ENCODE results near the gene NHLRC2. TPM values are rescaled to one million over a fixed set of nuclear protein-coding genes. Genes with fewer than 3 reads are reported as not detected.

The NHLRC2 gene
- total and polyA plus RNA-seq, 4 donors = 11.5 to 32.8 (median 18.0) TPM

DNA sequence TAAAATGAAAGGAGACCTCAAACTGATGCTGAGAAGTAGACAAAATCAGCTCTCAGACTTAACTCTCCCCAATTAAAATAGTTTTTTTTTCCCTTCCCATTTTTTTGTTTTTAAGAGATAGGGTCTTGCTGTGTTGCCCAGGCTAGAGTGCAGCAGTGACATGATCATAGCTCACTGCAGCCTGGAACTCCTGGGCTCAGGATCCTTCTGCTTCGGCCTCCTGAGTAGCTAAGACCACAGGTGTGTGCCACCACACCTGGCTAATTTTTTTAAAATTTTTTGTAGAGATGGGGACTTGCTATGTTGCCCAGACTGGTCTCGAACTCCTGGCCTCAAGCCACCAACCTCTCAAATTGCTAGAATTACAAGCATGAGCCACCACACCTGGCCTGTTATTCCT, 61.1 kb downstream of the NHLRC2 start:
- Histone ChIP-seq H3K9me3 (ENCODE audit: control insufficient read depth, insufficient read depth, low read length) (no peaks in the 10 kb centered on the region), H3K4me1 (ENCODE audit: control insufficient read depth, insufficient read depth, low read length) (no peaks in the 10 kb centered on the region), H3K27ac (ENCODE audit: low read depth, low read length) (no peak overlapping the region), H3K27me3 (ENCODE audit: control insufficient read depth, insufficient read depth, low read length) (no peaks in the 10 kb centered on the region), H3K4me3 (ENCODE audit: low read depth, low read length) (no peak overlapping the region), H3K36me3 (ENCODE audit: control insufficient read depth, insufficient read depth, low read length) (peaks cover 4% of the 10 kb centered on the region)
- no peak for DNase-seq (ENCODE audit: low read depth in 4 of 6, low spot score in 6 of 6)
- WGBS (ENCODE audit: insufficient coverage) = 100% methylated on average over 1 of the region's 2 CpGs

GRCh38 chr10:113916053-113916452, 61.6 kb downstream of the NHLRC2 start:
- Histone ChIP-seq H3K4me3 (ENCODE audit: low read depth, low read length) (no peak overlapping the region), H3K27me3 (ENCODE audit: control insufficient read depth, insufficient read depth, low read length) (no peaks in the 10 kb centered on the region), H3K27ac (ENCODE audit: low read depth, low read length) (no peak overlapping the region), H3K36me3 (ENCODE audit: control insufficient read depth, insufficient read depth, low read length) (peaks cover 4% of the 10 kb centered on the region), H3K4me1 (ENCODE audit: control insufficient read depth, insufficient read depth, low read length) (no peaks in the 10 kb centered on the region), H3K9me3 (ENCODE audit: control insufficient read depth, insufficient read depth, low read length) (no peaks in the 10 kb centered on the region)
- no CpG with 5 or more reads among the region's 2 CpGs for WGBS (ENCODE audit: insufficient coverage)
- no peak for DNase-seq (ENCODE audit: low read depth in 4 of 6, low spot score in 6 of 6)

DNA sequence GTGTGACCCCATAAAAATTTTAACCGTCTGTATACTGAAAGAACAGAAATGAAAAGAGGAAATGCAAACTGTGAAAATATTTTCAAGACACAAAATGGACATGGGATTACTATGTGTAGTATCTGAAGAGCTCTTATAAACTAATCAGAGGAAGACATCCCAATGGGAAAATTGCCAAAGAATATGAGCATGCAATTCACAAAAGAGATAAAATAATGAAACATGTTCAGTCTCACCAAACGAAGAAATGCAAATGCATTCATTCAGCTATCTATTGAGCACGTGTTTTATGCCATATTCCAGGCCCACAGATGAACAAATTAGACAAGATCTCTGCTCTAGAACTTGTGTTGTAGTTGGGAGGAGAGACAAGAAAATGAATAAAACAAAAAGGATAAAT, 63.2 kb downstream of the NHLRC2 start:
- no peaks in the 10 kb centered on the region for H3K9me3 ChIP-seq (ENCODE audit: control insufficient read depth, insufficient read depth, low read length)
- peaks cover 4% of the 10 kb centered on the region for H3K36me3 ChIP-seq (ENCODE audit: control insufficient read depth, insufficient read depth, low read length)
- no peaks in the 10 kb centered on the region for H3K27me3 ChIP-seq (ENCODE audit: control insufficient read depth, insufficient read depth, low read length)
- no peak for DNase-seq (ENCODE audit: low read depth in 4 of 6, low spot score in 6 of 6)
- H3K4me3 ChIP-seq (ENCODE audit: low read depth, low read length) = no peak overlapping the region
- WGBS (ENCODE audit: insufficient coverage) = no CpG with 5 or more reads among the region's 3 CpGs
- H3K4me1 ChIP-seq (ENCODE audit: control insufficient read depth, insufficient read depth, low read length) = no peaks in the 10 kb centered on the region
- H3K27ac ChIP-seq (ENCODE audit: low read depth, low read length) = no peak overlapping the region

DNA sequence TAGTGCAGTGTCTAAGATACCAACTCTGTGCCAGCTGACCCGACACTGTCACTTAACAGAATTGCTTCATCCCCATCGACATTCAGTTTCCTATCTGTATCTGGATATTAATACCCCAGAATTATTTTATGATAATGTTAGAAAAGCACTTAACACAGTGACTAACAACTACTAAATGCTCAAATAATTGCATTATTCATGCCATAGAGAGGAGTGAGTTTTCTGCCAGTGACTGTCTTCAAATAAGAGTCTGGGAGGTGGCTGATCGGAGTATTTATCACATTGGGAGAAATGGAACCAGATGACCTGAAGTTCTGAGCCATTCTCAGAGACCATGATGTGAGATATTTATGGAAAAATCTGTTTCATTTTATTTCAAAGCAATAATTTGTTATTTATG, 65.7 kb downstream of the NHLRC2 start:
- Histone ChIP-seq H3K4me3 (ENCODE audit: low read depth, low read length) (no peak overlapping the region), H3K4me1 (ENCODE audit: control insufficient read depth, insufficient read depth, low read length) (no peaks in the 10 kb centered on the region), H3K36me3 (ENCODE audit: control insufficient read depth, insufficient read depth, low read length) (no peaks in the 10 kb centered on the region), H3K27ac (ENCODE audit: low read depth, low read length) (no peak overlapping the region), H3K27me3 (ENCODE audit: control insufficient read depth, insufficient read depth, low read length) (no peaks in the 10 kb centered on the region), H3K9me3 (ENCODE audit: control insufficient read depth, insufficient read depth, low read length) (peaks cover 3% of the 10 kb centered on the region)
- no CpG with 5 or more reads among the region's 3 CpGs for WGBS (ENCODE audit: insufficient coverage)
- no peak for DNase-seq (ENCODE audit: low read depth in 4 of 6, low spot score in 6 of 6)

DNA sequence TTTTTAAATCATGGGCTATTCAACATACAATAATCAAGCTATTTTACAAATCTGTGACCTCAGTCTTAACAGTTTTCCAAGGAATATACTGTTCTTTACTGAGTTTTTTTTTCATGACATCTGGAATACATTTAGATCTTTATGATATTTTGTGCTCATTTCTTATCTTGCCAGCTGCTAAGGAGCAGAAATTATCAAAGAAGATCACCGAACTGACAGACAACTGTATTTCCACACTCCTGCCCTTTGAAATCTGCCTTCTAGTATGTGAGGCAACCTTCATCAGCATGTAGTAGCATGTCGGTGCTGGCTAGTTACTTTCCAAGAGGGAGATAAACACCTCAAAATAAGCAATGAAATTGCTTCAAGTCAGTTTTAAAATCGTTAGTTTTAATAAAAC, 66.4 kb downstream of the NHLRC2 start:
- no CpG with 5 or more reads among the region's 3 CpGs for WGBS (ENCODE audit: insufficient coverage)

DNA sequence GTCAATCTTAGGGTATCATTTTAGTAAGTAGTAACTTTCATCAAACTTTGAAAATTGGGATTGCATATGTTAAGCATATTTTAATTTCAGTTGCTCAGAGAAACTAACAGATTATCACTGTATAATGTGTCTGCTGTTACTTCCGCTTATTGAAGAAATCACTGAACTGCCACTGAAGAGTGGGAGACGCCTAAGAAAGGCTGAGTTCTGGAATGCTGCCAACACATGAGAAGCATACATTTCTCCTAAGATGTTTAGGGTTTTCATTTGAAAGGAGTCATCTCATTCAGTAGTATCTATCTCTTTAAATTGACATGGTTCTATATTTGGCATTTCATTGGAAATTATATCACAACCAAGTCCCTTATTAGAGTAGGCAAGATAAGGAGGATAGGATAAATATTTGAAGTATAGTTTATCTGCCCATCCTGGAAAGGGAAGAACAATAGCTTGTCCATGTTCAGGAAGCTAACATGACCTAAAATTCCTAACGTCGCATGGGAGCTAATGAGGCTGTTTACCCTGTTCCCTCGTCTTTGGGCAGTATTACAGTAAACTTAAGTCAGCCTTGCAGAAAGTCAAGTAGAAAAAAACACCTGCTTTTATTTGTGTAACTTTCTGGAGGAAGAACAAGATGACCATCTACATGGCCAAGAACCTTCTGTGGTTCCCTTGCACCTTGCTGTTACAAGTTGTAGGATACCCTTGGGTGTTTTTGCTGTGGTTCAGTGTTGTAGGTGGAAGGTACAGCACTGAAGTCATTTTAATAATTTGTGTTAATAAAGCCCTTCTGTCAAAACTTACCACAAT, 67.3 kb downstream of the NHLRC2 start:
- DNase-seq (ENCODE audit: low read depth in 4 of 6, low spot score in 6 of 6) = peak in 2 of 6 donors; percentile 18 to 21

More for the DNA sequence above, 66.4 kb downstream of the NHLRC2 start:
- Histone ChIP-seq H3K4me1 (ENCODE audit: control insufficient read depth, insufficient read depth, low read length) (no peaks in the 10 kb centered on the region), H3K9me3 (ENCODE audit: control insufficient read depth, insufficient read depth, low read length) (peaks cover 3% of the 10 kb centered on the region), H3K36me3 (ENCODE audit: control insufficient read depth, insufficient read depth, low read length) (no peaks in the 10 kb centered on the region), H3K27ac (ENCODE audit: low read depth, low read length) (no peak overlapping the region), H3K4me3 (ENCODE audit: low read depth, low read length) (no peak overlapping the region), H3K27me3 (ENCODE audit: control insufficient read depth, insufficient read depth, low read length) (no peaks in the 10 kb centered on the region)
- DNase-seq (ENCODE audit: low read depth in 4 of 6, low spot score in 6 of 6) = no peak

GRCh38 chr10:113922787-113923570, 68.5 kb downstream of the NHLRC2 start:
- H3K4me3 ChIP-seq (ENCODE audit: low read depth, low read length) = no peak overlapping the region
- no peaks in the 10 kb centered on the region for H3K27me3 ChIP-seq (ENCODE audit: control insufficient read depth, insufficient read depth, low read length)
- no peak overlapping the region for H3K27ac ChIP-seq (ENCODE audit: low read depth, low read length)
- 33% methylated on average over 6 of the region's 8 CpGs for WGBS (ENCODE audit: insufficient coverage)
- H3K4me1 ChIP-seq (ENCODE audit: control insufficient read depth, insufficient read depth, low read length) = no peaks in the 10 kb centered on the region
- H3K36me3 ChIP-seq (ENCODE audit: control insufficient read depth, insufficient read depth, low read length) = no peaks in the 10 kb centered on the region
- no peak for DNase-seq (ENCODE audit: low read depth in 4 of 6, low spot score in 6 of 6)
- peaks cover 3% of the 10 kb centered on the region for H3K9me3 ChIP-seq (ENCODE audit: control insufficient read depth, insufficient read depth, low read length)

More for the DNA sequence above, 67.3 kb downstream of the NHLRC2 start:
- H3K9me3 ChIP-seq (ENCODE audit: control insufficient read depth, insufficient read depth, low read length) = peaks cover 3% of the 10 kb centered on the region
- no peak overlapping the region for H3K27ac ChIP-seq (ENCODE audit: low read depth, low read length)
- H3K36me3 ChIP-seq (ENCODE audit: control insufficient read depth, insufficient read depth, low read length) = no peaks in the 10 kb centered on the region
- no peak overlapping the region for H3K4me3 ChIP-seq (ENCODE audit: low read depth, low read length)
- H3K4me1 ChIP-seq (ENCODE audit: control insufficient read depth, insufficient read depth, low read length) = no peaks in the 10 kb centered on the region
- WGBS (ENCODE audit: insufficient coverage) = 72% methylated on average over 3 of the region's 5 CpGs
- no peaks in the 10 kb centered on the region for H3K27me3 ChIP-seq (ENCODE audit: control insufficient read depth, insufficient read depth, low read length)

DNA sequence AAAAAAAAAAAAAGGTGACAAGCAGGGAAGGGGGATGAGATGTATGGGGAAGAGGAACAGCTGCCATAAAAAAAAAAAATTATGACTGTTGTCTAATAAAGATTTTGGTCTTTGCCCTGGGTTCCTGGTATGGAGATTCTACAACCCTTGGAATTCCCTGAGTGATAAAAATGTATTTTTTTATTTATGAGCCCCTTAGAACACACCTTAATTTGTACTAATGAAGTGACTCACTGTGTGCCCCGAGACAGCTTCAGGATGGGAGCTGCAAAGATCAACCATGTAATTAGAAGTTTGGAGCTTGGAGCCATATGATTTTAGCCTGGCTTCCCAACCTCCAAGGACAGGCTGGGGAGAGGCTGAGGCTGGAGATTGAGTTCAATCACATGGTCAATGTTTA, 69.7 kb downstream of the NHLRC2 start:
- no peak for DNase-seq (ENCODE audit: low read depth in 4 of 6, low spot score in 6 of 6)
- WGBS (ENCODE audit: insufficient coverage) = no CpG with 5 or more reads among the region's 1 CpG

DNA sequence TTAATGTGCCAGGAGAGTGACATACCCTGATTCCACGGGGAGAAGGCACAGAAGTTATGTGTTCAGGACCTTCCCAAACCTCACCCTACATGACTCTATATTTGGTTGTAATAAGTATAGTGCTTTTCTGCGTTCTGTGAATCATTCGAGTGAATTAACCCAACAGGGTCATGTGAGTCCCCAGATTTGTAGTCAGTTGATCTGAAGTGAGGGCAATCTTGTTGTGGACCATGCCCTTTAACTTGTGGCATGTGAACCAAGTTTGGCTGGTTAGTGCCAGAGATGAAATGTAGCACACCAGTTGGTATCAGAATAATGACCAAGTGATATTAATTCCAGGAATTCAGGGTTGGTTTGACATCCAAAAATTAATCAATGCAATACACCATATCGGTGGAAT, 70.2 kb downstream of the NHLRC2 start:
- no peak overlapping the region for H3K27ac ChIP-seq (ENCODE audit: low read depth, low read length)
- H3K27me3 ChIP-seq (ENCODE audit: control insufficient read depth, insufficient read depth, low read length) = no peaks in the 10 kb centered on the region
- H3K4me3 ChIP-seq (ENCODE audit: low read depth, low read length) = no peak overlapping the region
- DNase-seq (ENCODE audit: low read depth in 4 of 6, low spot score in 6 of 6) = no peak
- H3K9me3 ChIP-seq (ENCODE audit: control insufficient read depth, insufficient read depth, low read length) = peaks cover 3% of the 10 kb centered on the region
- H3K36me3 ChIP-seq (ENCODE audit: control insufficient read depth, insufficient read depth, low read length) = no peaks in the 10 kb centered on the region
- no peaks in the 10 kb centered on the region for H3K4me1 ChIP-seq (ENCODE audit: control insufficient read depth, insufficient read depth, low read length)
- WGBS (ENCODE audit: insufficient coverage) = 86% methylated on average over 2 of the region's 4 CpGs

More for the DNA sequence above, 69.7 kb downstream of the NHLRC2 start:
- H3K4me3 ChIP-seq (ENCODE audit: low read depth, low read length) = no peak overlapping the region
- H3K4me1 ChIP-seq (ENCODE audit: control insufficient read depth, insufficient read depth, low read length) = no peaks in the 10 kb centered on the region
- H3K36me3 ChIP-seq (ENCODE audit: control insufficient read depth, insufficient read depth, low read length) = no peaks in the 10 kb centered on the region
- no peaks in the 10 kb centered on the region for H3K27me3 ChIP-seq (ENCODE audit: control insufficient read depth, insufficient read depth, low read length)
- no peak overlapping the region for H3K27ac ChIP-seq (ENCODE audit: low read depth, low read length)
- H3K9me3 ChIP-seq (ENCODE audit: control insufficient read depth, insufficient read depth, low read length) = peaks cover 3% of the 10 kb centered on the region
